NB4 (cell line): ENCODE results near the gene CLEC18C.
"Not testable (repeated sequence)": the region's sequence is repeated elsewhere in the genome, so short reads cannot be mapped to it uniquely, and the experiment has no call there.

ENCODE experiments used
- CTCF ChIP-seq: IDR thresholded peaks from one replicate; pipeline ENCODE4 v1.5.1; 2012; ENCODE audit warnings: low read depth, low read length
- POLR2A ChIP-seq: IDR thresholded peaks from 2 replicates; pipeline ENCODE4 v1.6.1; 2011; ENCODE audit warnings: mild to moderate bottlenecking; ENCODE audit not compliant: insufficient read length; ENCODE audit errors: extremely low read depth

- not testable (repeated sequence) for TF ChIP-seq CTCF, POLR2A
These were observed 15.0 kb downstream of the CLEC18C start for GRCh38 chr16:70188608-70188915.
